ENCODE data around the gene C10orf53. TPM values are rescaled to one million over a fixed set of nuclear protein-coding genes. Genes with fewer than 3 reads are reported as not detected.

C10orf53 gene
- total and polyA plus RNA-seq, 2 experiments from 2014 or later = not detected

DNA sequence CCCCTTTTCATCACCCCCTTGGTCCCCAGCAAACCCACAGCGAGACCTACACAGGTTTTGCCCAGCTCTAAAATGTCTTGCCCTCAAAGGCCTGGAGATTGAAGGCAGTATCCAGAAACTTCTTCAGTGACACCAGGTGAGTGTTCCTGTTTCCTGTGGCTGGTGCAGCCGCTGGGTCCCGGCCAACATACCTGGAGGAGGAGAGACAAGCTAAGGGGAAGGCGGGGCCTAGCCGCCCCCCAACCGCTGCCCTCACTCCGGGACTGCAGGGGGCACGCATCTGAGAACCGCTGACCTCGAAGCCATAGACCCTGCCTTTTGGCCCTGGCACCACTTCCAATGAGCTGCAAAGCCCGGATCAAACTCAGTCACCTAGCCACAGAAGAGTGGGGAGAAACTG, 55.7 kb downstream of the C10orf53 start:
- no peaks in the 10 kb centered on the region for H3K36me3 ChIP-seq (ENCODE audit: low read depth)
- in situ Hi-C loops (cut with MboI) = no loop called here
- no peaks in the 10 kb centered on the region for H3K27me3 ChIP-seq (replicated peaks; ENCODE audit: insufficient read depth)
- no peaks in the 10 kb centered on the region for H3K9me3 ChIP-seq (ENCODE audit: low read depth)
- H2AFZ ChIP-seq = no peak overlapping the region
- H3F3A ChIP-seq (ENCODE audit: insufficient read depth) = no peaks in the 10 kb centered on the region
- H3K4me3 ChIP-seq = no peak overlapping the region
- no peak overlapping the region for H3K9ac ChIP-seq
- no peak overlapping the region for H3K4me2 ChIP-seq (ENCODE audit: unreplicated experiment)
- TF ChIP-seq EZH2phosphoT487 (IDR thresholded peaks at IDR 0.05; ENCODE audit: insufficient read depth, low read depth) = no peak
- TF ChIP-seq EZH2 (IDR thresholded peaks at IDR 0.05; ENCODE audit: insufficient read depth, poor library complexity, severe bottlenecking) = no peak
- no peaks in the 10 kb centered on the region for H4K20me1 ChIP-seq (ENCODE audit: insufficient read depth)
- H3K4me1 ChIP-seq (ENCODE audit: insufficient read depth) = no peaks in the 10 kb centered on the region
- 19 to 23% methylated on average over 11 of the region's 11 CpGs for WGBS, 2 experiments (ENCODE audit: low coverage in 1 of 2, low lambda C conversion rate in 2 of 2, missing lambda C conversion rate in 2 of 2)
- no peaks in the 10 kb centered on the region for H3K9me2 ChIP-seq (ENCODE audit: insufficient read depth)
- no peaks in the 10 kb centered on the region for H3K79me2 ChIP-seq (ENCODE audit: insufficient read depth)
- no peak overlapping the region for H3K27ac ChIP-seq
- DNase-seq = no peak

GRCh38 chr10:49735848-49736563, 56.6 kb downstream of the C10orf53 start:
- H3K27ac ChIP-seq = no peak overlapping the region
- H4K20me1 ChIP-seq (ENCODE audit: insufficient read depth) = no peaks in the 10 kb centered on the region
- H3K9me2 ChIP-seq (ENCODE audit: insufficient read depth) = no peaks in the 10 kb centered on the region
- H2AFZ ChIP-seq = no peak overlapping the region
- in situ Hi-C loops (cut with MboI) = no loop called here
- DNase-seq = no peak
- H3K9me3 ChIP-seq (ENCODE audit: low read depth) = no peaks in the 10 kb centered on the region
- H3K79me2 ChIP-seq (ENCODE audit: insufficient read depth) = no peaks in the 10 kb centered on the region
- no peaks in the 10 kb centered on the region for H3K36me3 ChIP-seq (ENCODE audit: low read depth)
- H3F3A ChIP-seq (ENCODE audit: insufficient read depth) = no peaks in the 10 kb centered on the region
- no peak overlapping the region for H3K4me3 ChIP-seq
- H3K4me1 ChIP-seq (ENCODE audit: insufficient read depth) = no peaks in the 10 kb centered on the region
- H3K27me3 ChIP-seq (replicated peaks; ENCODE audit: insufficient read depth) = no peaks in the 10 kb centered on the region
- WGBS, 2 experiments (ENCODE audit: low coverage in 1 of 2, low lambda C conversion rate in 2 of 2, missing lambda C conversion rate in 2 of 2) = 65% methylated on average over 22 to 23 of the region's 23 CpGs
- TF ChIP-seq EZH2 (IDR thresholded peaks at IDR 0.05; ENCODE audit: insufficient read depth, poor library complexity, severe bottlenecking) (no peak), EZH2phosphoT487 (IDR thresholded peaks at IDR 0.05; ENCODE audit: insufficient read depth, low read depth) (no peak)
- no peak overlapping the region for H3K9ac ChIP-seq
- no peak overlapping the region for H3K4me2 ChIP-seq (ENCODE audit: unreplicated experiment)

- in situ Hi-C loops (cut with MboI) = no loop called here
- 57 to 61% methylated on average over 5 of the region's 5 CpGs for WGBS, 2 experiments (ENCODE audit: low coverage in 1 of 2, low lambda C conversion rate in 2 of 2, missing lambda C conversion rate in 2 of 2)
- H3K9me2 ChIP-seq (ENCODE audit: insufficient read depth) = no peaks in the 10 kb centered on the region
Measured at GRCh38 chr10:49736564-49737113, 57.2 kb downstream of the C10orf53 start.

GRCh38 chr10:49737474-49738201, 58.2 kb downstream of the C10orf53 start:
- Histone ChIP-seq H3K27me3 (replicated peaks; ENCODE audit: insufficient read depth) (no peaks in the 10 kb centered on the region), H3K9me2 (ENCODE audit: insufficient read depth) (no peaks in the 10 kb centered on the region), H2AFZ (no peak overlapping the region), H3F3A (ENCODE audit: insufficient read depth) (no peaks in the 10 kb centered on the region), H3K4me3 (no peak overlapping the region), H3K4me2 (ENCODE audit: unreplicated experiment) (no peak overlapping the region), H3K9ac (no peak overlapping the region), H3K36me3 (ENCODE audit: low read depth) (no peaks in the 10 kb centered on the region), H3K79me2 (ENCODE audit: insufficient read depth) (no peaks in the 10 kb centered on the region), H3K4me1 (ENCODE audit: insufficient read depth) (no peaks in the 10 kb centered on the region), H3K27ac (no peak overlapping the region), H3K9me3 (ENCODE audit: low read depth) (no peaks in the 10 kb centered on the region), H4K20me1 (ENCODE audit: insufficient read depth) (no peaks in the 10 kb centered on the region)
- in situ Hi-C loops (cut with MboI) = no loop called here
- no peak for TF ChIP-seq EZH2phosphoT487 (IDR thresholded peaks at IDR 0.05; ENCODE audit: insufficient read depth, low read depth)
- no peak for DNase-seq
- WGBS, 2 experiments (ENCODE audit: low coverage in 1 of 2, low lambda C conversion rate in 2 of 2, missing lambda C conversion rate in 2 of 2) = 64 to 67% methylated on average over 19 of the region's 19 CpGs

More at GRCh38 chr10:49736564-49737113, 57.2 kb downstream of the C10orf53 start:
- no peak overlapping the region for H3K4me3 ChIP-seq
- H3K27ac ChIP-seq = no peak overlapping the region
- H3K9me3 ChIP-seq (ENCODE audit: low read depth) = no peaks in the 10 kb centered on the region
- H4K20me1 ChIP-seq (ENCODE audit: insufficient read depth) = no peaks in the 10 kb centered on the region
- no peaks in the 10 kb centered on the region for H3K79me2 ChIP-seq (ENCODE audit: insufficient read depth)
- no peak for TF ChIP-seq EZH2phosphoT487 (IDR thresholded peaks at IDR 0.05; ENCODE audit: insufficient read depth, low read depth)
- no peak for TF ChIP-seq EZH2 (IDR thresholded peaks at IDR 0.05; ENCODE audit: insufficient read depth, poor library complexity, severe bottlenecking)
- no peaks in the 10 kb centered on the region for H3K4me1 ChIP-seq (ENCODE audit: insufficient read depth)
- no peaks in the 10 kb centered on the region for H3K27me3 ChIP-seq (replicated peaks; ENCODE audit: insufficient read depth)
- H3K36me3 ChIP-seq (ENCODE audit: low read depth) = no peaks in the 10 kb centered on the region
- H2AFZ ChIP-seq = no peak overlapping the region
- no peaks in the 10 kb centered on the region for H3F3A ChIP-seq (ENCODE audit: insufficient read depth)
- DNase-seq = no peak
- H3K4me2 ChIP-seq (ENCODE audit: unreplicated experiment) = no peak overlapping the region
- H3K9ac ChIP-seq = no peak overlapping the region

Data from GM23248 (cell line).